GM20000 (cell line): ENCODE measurements around the gene ALAS1.

ENCODE experiments used
- DNase-seq: peaks from one replicate; pipeline ENCODE4 v3.0.0; 2012; ENCODE audit warnings: low spot score
- CTCF ChIP-seq: IDR thresholded peaks from 2 replicates; pipeline ENCODE4 v1.5.1; 2012; ENCODE audit warnings: mild to moderate bottlenecking, control low read depth; ENCODE audit errors: extremely low read depth, missing control alignments

The ALAS1 gene

GRCh38 chr3:52217409-52217805 is 19.4 kb downstream of the ALAS1 start:
- TF ChIP-seq CTCF: no peak
- DNase-seq: no peak

GRCh38 chr3:52218026-52218425 is 20.1 kb downstream of the ALAS1 start:
- no peak for TF ChIP-seq CTCF
- no peak for DNase-seq

GRCh38 chr3:52218454-52218853 is 20.5 kb downstream of the ALAS1 start:
- no peak for DNase-seq
- TF ChIP-seq CTCF: no peak

GRCh38 chr3:52218937-52219650 is 21.1 kb downstream of the ALAS1 start:
- no peak for TF ChIP-seq CTCF
- DNase-seq: no peak

DNA sequence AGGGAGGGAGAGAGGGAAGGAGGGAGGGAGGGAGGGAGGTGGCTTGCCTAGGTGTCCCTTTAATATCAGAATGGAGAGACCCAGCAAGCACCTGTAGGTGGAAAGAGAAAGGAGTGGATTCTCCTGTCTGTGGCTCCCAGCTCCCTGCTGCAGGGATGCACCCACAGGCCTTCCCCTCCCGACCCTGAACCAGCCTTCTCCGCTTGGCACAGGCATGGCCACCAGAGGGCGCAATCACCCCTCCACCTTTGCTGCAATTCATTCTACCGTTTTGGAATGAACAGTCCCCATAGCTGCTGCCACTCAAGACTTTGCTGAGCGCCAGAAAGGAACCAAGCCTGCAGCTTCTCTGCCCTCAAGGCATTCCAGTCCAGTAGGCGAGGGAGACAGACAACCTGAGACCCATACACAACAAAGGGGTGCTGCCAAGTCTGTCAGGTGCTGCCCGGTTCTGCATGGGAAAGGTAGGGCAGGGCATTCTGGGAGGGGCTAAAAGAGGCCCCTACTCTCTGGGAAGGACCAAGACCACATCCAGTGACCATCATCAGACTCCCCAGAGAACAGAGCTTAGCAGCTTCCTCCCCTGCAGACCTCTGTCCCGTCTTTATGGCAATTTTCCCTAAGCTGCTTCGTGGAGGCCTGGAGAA is 22.5 kb downstream of the ALAS1 start:
- DNase-seq: peak; percentile 87
- TF ChIP-seq CTCF: peak; percentile 84

- TF ChIP-seq CTCF: no peak
- no peak for DNase-seq
Measured at GRCh38 chr3:52221141-52221562, 23.2 kb downstream of the ALAS1 start.

GRCh38 chr3:52221563-52222318 is 23.8 kb downstream of the ALAS1 start:
- no peak for DNase-seq
- TF ChIP-seq CTCF: no peak
